NCI-H1436 (cell line): ENCODE results near the gene QKI.
A peak's percentile ranks its signal among the peaks of the same experiment; 100 is the strongest.
"Not testable (repeated sequence)": the region's sequence is repeated elsewhere in the genome, so short reads cannot be mapped to it uniquely, and the experiment has no call there.

Source experiments
- DNase-seq: peaks from one replicate; lab custom pipeline; 2025; lab: John Stamatoyannopoulos, UW

The QKI gene

DNA sequence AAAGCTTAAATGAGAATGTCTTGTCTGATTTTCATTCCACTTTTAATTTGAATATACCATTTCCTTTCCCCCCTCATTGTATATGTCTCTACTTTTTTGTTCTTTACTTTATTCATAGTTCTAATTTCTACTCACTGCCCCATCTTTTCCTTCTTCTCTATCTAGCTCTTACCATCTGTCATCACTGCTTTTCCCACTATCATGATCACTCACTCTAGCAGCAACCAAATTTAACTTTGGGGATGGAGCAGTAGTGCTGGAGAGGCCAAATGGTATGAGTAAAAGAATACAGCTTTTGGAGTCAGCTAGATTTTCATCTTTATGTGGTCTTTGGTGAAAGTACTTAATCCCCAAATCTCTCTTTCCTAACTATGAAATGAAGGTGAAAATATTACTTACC is 25.5 kb downstream of the QKI start:
- DNase-seq = no peak

- DNase-seq = no peak
Measured at GRCh38 chr6:163442336-163442735, 27.8 kb downstream of the QKI start.

DNA sequence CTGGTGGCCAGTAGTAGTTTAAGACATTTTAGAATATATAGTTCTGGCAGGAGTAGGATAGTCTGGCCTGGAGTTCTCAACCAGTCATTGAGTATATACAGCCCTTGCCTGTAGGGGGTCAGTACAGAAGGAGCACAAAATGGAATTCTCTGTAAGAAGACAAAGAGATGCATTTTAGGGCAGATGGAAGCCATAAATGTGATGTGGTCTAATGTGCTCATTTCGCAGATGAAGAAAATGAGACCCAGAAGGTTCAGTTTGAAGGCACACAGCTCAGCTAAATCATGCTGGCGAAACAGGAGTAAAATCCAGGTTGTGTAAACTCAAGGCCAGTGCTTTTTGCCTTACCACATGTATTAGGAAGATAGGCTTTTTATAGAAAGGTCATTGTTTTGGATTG is 29.6 kb downstream of the QKI start:
- DNase-seq = no peak

DNA sequence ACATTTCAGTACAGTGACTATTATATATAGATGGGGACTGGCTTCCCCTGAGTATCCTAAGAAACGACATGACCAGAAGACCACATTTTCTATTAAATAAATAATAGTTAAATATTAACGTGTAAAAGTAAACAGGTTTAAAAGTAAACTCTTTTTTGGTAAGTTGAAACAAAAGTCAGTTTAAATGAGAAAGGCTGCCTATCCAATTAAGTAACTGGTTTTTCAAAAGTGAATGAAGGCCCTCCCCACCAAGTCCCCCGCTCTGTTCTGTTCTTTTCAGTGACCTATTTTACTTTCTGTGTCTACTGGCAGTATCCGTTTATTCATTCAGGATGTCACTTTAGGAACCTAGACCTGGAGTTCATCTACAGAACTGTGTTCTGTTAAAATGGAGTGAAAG is 32.0 kb downstream of the QKI start:
- DNase-seq = no peak

DNA sequence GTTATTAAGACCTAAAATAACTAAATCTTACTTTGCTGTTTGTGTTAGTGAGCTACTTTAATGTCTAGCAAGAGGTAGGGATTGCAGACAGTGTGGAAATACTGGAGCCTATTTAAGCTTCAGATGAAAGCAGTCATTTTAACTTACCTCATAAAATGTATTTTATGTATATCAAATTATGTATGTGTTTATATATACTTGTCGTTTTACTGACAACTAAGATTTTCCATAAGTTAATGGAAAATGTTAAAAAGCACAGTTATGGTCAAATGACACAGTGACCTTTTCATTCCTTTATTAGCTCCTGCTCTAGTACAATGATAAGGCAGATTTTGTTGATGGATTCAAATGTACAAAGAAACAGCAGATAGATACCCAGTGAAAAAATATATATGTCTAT is 34.6 kb downstream of the QKI start:
- DNase-seq = no peak

- no peak for DNase-seq
Measured at GRCh38 chr6:163454425-163454824, 39.9 kb downstream of the QKI start.

- no peak for DNase-seq
Measured at GRCh38 chr6:163455552-163455951, 41.0 kb downstream of the QKI start.

DNA sequence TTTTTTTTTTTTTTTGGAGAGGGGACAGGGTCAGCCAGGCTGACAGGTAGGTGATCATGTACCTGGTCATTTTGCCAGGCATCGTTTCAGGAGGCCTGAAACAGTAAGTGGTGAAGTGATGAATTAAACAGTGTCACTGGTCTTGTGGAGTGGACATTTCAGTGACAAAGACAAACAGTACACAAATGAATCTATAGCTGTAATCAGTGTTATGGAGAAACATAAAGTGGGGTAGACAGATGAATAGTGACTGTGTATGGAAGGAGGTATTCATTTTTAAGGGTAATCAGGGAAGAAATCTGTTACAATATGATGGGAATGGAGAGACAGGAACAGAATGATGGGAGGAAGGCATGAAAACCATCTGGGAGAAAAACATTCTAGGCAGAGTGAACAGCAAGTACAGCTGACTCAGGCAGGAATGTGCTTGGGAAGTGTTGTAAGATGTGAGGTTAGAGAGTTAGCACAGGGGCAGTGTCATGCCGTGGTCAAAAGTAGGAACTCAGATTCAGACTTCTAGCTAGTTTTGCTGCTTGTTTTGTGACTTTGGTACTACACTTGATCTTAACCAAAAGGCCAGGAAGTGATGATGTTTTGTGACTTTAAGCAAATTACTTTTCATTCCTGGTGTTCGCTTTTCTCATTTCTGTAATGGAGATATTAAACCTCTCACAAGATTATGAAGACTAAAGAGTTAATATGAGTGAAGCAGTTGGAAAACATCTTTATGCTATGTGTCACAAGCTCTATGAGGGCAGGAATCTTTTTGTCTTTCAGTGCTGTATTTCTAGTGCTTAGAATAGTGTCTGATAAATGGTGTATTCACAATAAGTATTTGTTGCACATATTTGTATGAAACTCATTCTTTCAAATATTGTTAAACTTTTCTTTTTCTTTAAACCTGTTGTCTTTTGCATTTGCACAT is 43.4 kb downstream of the QKI start:
- no peak for DNase-seq

DNA sequence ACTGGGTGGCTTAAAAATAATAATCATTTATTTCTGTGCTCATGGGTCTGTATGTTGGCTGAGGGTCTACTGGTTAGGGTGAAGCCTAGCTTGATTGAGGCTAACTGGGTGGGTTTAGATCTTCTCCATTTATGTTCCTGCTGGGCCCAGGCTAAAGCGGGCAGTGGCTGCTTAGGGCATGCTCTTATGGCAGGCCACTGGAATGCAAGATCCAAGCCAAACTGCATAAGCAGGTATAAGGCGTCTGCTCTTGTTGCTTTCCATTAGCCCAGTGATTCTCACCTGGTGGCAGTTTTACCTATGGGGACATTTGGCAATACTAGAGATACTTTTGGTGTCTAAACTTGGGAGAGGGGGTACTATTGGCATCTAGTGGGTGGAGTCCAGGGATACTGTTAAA is 44.5 kb downstream of the QKI start:
- DNase-seq = no peak

DNA sequence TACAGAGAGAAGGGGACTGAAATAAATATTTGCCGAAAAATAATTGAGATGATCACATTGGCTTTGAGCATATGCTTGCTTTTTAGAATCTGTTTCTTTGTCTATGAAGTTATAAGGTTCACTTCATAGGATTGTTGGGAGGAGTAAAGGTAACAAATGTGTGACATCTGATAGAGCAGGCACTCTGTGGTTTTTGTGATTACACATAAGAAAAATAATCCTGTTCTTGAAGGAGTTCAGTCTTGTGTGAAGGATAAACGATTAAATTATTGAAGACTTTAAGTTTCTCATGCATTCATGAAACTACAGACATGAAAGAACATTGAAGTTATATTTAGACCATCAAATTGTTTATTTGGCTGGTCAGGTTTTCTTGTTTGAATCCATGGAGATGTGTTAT is 45.0 kb downstream of the QKI start:
- no peak for DNase-seq

DNA sequence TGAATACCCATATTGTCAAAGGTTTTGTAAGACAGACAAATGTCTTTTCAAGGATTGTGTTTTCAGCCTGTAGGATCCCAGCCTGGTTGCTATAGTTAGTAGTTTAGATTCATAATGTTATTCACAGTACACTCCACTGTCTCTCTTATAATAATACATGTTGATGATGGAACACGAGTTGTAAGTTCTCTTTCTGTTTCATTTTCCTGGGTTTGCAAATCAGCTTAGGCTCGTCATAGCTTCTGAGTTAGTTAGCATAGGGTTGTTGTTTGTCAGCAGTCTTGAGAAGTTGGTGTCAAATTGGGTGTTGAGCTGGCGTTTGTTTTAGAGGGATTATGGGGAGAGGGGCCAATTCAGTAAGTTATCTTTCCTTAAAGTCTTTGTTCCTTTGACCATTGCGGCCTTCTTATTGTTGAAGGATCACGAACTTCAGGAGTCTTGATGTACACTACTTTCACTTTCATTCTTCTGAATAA is 45.8 kb downstream of the QKI start:
- DNase-seq = no peak

DNA sequence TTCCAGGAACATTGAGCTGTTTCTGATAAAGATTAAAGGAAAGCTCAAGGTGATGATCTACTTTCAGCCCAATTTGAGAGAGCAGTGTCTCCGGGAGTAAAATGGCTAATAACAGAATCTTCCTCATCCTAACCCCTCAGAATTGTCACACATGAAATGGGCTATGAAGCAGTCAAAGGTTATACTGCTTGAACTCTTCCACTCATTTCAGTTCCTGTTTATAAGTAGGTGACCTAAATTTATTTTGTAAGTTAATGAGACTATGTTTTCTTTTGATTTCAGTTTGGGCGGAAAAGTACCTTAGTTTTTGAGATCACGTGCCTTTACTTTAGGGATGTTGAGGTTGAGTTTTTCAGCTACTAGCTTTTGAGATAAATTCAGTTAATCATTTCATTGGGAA is 47.2 kb downstream of the QKI start:
- DNase-seq = no peak

GRCh38 chr6:163463180-163463579 is 48.7 kb downstream of the QKI start:
- DNase-seq = no peak

- no peak for DNase-seq
Measured at GRCh38 chr6:163463795-163464194, 49.3 kb downstream of the QKI start.

DNA sequence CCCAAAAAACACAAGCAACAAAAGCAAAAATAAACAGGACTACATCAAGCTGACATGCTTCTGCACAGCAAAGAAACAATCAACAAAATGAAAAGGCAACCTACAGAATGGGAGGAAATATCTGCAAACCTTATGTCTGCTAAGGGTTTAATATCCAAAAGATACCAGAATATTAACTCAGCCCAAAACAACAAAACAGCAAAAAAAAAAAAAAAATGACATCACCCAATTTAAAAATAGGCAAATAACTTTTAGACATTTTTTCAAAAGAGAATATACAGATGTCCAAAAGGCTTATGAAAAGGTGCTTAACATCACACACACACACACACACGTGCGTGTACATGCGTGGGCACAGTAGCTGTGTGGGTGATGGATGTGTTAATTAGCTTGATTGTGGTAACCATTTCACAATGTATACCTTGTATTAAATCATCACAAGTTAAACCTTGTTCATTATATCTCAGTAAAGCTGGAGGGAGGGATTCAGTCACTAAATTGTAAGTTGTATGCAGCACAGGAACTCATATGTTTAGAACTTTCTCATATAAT is 52.4 kb downstream of the QKI start:
- DNase-seq = no peak

DNA sequence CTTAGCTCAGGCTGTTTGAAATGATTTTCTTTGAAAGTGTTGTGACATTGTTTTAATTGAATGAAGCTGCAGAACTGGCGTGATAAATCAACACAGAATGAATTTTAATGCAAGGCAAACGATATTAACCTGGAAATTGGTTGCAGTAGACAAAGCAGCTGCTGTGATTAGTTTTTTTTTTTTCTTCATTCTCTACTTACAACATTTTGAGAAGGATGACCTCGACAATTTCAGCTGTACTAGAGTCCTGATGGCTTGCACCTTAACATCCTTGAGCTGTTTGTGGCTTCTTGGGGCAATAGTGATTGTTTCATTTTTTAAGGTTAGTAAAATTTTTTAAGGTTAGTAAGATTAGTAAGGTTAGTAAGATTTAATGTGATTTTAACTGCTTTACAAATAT is 54.2 kb downstream of the QKI start:
- peak; percentile 37 for DNase-seq

DNA sequence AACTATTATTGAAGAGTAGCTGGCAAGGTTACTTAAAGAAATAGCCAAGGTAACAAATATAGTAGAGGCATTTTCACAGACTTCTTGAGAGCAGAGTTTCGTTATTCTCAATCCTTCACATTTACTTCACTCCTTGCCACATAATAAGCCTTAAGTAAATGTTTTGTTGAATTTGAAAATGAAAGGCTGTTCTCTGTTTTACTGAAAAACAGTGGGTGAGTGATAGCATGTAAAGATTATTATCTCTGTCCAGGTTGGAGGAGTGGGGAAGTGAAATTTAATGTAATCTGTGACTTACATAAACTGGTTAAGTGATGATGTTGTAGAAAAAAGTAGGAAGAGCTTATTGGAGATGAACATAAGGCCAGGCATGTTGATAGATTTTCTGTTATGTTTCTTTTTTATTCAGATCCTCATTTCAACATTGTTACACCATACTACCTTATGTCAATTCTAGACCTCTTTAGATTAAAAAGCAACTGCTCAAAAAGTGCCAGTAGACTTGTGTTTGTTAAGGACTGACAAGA is 55.0 kb downstream of the QKI start:
- no peak for DNase-seq

GRCh38 chr6:163470611-163471010 is 56.1 kb downstream of the QKI start:
- DNase-seq = no peak

DNA sequence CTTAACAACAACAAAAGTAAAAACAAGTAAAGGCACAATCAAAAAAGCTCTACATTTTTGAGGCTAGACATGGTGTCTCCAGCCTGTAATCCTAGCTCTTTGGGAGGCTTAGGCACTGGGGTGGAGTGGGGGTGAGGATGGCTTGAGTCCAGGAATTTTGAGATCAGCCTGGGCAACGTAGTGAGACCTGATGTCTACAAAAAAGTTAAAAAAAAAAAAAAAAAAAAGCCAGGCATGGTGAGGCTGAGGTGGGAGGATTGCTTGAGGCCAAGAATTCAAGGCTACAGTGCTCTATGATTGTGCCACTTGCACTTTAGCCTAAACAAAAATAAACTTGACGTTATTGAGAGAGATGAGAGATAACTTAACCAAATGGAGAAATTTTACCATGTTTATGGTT is 60.1 kb downstream of the QKI start:
- no peak for DNase-seq

DNA sequence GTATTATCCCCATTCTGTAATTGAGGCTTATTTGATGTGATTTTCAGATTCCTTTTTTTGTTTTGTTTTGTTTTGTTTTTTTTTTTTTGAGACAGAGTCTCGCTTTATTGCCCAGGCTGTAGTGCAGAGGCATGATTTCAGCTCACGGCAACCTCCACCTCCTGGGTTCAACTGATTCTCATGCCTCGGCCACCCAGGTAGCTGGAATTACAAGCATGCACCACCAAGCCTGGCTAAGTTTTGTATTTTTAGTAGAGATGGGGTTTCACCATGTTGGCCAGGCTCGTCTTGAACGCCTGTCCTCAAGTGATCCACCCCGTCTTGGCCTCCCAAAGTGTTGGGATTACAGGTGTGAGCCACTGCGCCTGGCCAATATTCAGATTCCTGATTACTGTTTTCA is 62.4 kb downstream of the QKI start:
- not testable (repeated sequence) for DNase-seq

DNA sequence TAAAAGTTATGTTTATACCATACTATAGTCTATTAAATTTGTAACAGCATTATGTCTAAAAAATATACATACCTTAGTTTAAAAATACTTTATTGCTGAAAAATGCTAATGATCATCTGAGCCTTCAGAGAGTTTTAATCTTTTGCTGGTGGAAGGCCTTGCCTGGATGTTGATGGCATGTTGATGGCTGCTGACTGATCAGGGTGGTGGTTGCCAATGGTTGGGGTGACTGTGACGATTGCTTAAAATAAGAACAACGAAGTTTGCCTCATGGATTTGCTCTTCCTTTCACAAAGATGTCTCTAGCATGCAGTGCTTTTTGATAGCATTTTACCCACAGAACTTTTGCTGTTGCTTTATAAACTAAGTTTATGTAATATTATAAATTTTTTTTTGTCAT is 68.6 kb downstream of the QKI start:
- DNase-seq = no peak

- no peak for DNase-seq
Measured at GRCh38 chr6:163485388-163485851, 70.9 kb downstream of the QKI start.

- DNase-seq = no peak
Measured at GRCh38 chr6:163486821-163487220, 72.3 kb downstream of the QKI start.
